ENCODE measurements around the gene UTS2R.

GRCh38 chr17:82389379-82389778 is 17.8 kb downstream of the UTS2R start:
- no peak for TF ChIP-seq POLR2AphosphoS5 (IDR thresholded peaks at IDR 0.05)
- no peak for TF ChIP-seq CTCF (IDR thresholded peaks at IDR 0.05)

Measured in upper lobe of left lung (tissue), 4 donors.